GM18517 (cell line): Measurements from ENCODE around the gene HMGA1.
"Not testable (repeated sequence)": the region's sequence is repeated elsewhere in the genome, so short reads cannot be mapped to it uniquely, and the experiment has no call there.

Source experiments
- ATAC-seq: cut with Tn5 transposase; IDR thresholded peaks from one replicate; pipeline ENCODE4 v1.9.1; 2021; ENCODE audit warnings: mild to moderate bottlenecking, moderate library complexity; ENCODE audit not compliant: unreplicated experiment

Gene HMGA1

GRCh38 chr6:34259529-34260069 lies 22.9 kb downstream of the HMGA1 start:
- ATAC-seq, result no peak

DNA sequence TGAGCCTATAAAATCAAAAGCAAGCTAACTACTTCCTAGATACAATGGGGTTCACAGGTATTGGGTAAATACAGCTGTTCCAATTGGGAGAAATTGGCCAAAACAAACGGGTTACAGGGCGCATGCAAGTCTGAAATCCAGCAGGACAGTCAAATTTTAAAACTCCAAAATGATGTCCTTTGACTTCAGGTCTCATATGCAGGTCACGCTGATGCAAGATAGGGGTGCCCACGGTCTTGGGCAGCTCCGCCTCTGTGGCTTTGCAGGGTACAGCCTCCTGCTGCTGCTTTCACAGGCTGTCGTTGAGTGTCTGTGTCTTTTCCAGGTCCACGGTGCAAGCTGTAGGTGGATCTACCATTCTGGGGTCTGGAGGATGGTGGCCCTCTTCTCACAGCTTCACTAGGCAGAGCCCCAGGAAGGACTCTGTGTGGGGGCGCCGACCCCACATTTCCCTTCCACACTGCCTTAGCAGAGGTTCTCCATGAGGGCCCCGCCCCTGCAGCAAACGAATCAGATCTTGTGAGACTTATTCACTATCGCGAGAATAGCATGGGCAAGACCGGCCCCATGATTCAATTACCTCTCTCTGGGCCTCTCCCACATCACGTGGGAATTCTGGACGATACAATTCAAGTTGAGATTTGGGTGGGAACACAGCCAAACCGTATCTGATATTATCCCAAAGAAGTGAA lies 24.0 kb downstream of the HMGA1 start:
- ATAC-seq, result no peak

DNA sequence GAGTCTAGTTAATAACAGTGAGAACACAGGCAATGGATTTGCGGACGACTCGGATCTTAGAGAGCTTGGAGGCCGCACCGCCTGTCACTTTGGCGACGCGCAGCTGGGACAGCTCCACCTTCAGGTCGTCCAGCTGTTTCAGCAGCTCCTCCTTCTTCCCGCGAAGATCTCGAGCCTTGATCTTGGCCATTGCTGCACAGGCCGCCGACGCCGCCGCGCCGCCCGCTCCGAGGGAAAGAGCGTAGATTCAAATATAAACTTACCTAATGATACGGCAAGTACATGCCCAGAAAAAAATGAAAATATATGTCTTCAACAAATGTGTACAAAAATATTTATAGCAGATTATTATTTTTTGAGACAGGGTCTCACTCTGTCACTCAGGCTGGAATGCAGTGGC lies 26.8 kb downstream of the HMGA1 start:
- ATAC-seq, result not testable (repeated sequence)

DNA sequence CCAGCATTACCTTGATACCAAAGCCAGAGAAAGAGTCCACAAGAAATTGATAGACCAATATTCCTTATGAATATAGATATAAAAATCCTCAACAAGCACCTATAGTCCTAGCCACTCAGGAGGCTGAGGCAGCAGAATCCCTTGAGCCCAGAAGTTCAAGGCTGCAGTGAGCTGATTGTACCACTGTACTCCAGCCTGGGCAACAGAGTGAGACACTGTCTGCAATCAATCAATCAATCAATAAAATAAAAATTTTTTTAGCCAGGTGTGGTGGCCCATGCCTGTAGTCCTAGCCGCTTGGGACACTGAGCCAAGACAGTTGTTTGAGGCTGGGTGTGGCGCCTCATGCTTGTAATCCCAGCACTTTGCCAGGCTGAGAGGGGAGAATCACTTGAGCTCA lies 31.1 kb downstream of the HMGA1 start:
- ATAC-seq, result no peak

DNA sequence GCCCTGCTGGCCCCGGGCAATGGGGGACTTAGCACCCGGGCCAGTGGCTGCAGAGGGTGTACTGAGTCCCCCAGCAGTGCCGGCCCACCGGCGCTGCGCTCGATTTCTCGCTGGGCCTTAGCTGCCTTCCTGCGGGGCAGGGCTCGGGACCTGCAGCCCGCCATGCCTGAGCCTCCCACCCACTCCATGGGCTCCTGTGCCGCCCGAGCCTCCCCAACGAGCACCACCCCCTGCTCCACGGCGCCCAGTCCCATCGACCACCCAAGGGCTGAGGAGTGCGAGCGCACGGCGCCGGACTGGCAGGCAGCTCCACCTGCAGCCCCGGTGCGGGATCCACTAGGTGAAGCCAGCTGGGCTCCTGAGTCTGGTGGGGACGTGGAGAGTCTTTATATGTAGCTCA lies 32.5 kb downstream of the HMGA1 start:
- ATAC-seq, result not testable (repeated sequence)

GRCh38 chr6:34269658-34270341 lies 33.1 kb downstream of the HMGA1 start:
- not testable (repeated sequence) for ATAC-seq

- ATAC-seq, result no peak
Measured at GRCh38 chr6:34272013-34272926, 35.6 kb downstream of the HMGA1 start.

GRCh38 chr6:34273242-34273805 lies 36.7 kb downstream of the HMGA1 start:
- ATAC-seq, result no peak

GRCh38 chr6:34274129-34274528 lies 37.5 kb downstream of the HMGA1 start:
- no peak for ATAC-seq

DNA sequence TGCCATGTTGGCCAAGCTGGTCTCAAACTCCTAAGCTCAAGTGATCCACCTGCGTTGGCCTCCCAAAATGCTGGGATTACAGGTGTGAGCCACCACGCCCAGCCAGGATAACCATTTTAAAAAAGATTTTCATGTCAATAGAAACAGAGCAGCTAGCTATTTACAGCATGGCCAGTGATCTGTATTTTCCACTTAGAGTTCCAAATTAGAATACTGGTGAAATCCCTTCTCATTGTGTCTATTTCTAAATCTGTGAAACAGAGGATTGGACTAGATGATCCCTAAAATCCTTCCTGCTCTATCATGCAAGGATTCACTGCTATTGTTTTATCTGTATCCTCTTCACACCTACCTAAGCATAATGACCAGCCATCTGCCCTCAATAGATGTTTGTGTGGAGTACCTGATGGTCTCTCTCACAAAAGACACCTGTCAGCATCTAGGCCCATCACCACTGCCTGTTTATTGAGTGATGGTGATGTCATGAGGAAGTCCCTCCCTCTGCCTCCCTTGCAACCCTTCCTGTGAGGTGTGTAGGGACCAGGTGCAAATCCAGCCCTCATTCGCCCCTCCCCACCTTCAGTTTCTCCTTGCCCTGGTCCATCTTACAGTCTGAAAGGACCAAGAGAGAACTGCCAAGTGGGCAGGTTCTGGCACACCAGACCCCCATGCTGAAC lies 38.6 kb downstream of the HMGA1 start:
- no peak for ATAC-seq

DNA sequence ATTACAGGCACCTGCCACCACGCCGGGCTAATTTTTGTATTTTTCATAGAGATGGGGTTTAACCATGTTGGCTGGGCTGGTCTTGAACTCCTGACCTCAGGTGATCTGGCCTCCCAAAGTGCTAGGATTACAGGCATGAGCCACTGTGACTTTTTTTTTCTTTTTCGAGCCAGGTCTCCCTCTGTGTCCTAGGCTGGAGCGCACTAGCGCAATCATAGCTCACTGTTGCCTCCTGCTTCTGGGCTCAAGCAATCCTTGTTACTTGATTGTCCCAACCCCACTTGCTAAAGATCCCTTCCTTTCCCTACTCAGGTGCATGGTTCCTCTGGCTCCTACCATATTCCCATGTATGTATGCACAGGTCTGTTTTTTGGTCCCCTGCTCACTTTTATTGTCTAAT lies 39.5 kb downstream of the HMGA1 start:
- ATAC-seq, result no peak

DNA sequence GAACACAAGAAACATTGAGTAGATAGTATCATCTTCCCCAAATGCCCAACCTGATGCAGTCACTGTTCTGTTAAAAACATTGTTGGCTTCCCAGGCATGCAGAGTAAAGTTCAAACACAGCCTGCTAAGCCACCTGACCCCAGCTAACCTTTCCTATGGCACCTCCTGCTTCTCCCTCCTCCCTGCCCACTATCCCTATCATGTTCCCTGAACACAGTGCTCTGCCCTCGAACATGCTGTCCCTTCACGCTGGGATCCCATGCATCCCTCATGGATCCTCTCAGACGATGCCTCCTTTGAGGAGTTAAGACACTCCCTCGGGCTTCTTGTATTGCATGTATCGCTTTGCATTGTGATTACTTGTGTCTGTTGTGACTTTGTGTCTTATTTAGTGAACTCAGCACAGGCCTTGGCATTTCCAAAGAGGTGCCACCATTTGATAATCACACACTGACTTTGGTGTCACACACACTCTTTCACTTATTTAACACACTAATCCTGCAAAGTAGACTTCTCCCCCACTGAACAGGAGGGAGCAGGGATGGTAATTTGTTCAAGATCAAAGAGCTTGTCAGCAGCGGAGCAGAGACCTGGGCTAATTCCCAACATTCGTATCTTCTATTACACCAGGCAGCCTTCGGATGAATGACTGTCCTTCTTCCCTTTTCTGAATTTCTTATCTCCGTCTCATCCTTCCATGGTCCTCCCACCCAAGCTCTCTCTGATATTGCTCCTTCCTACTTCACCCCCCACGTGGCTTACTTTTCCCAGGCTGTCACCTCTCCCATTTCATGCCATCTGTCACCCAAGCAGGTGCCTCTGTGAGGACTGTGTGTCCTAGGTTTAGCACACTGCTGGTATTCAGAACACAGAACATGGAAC lies 40.4 kb downstream of the HMGA1 start:
- no peak for ATAC-seq

DNA sequence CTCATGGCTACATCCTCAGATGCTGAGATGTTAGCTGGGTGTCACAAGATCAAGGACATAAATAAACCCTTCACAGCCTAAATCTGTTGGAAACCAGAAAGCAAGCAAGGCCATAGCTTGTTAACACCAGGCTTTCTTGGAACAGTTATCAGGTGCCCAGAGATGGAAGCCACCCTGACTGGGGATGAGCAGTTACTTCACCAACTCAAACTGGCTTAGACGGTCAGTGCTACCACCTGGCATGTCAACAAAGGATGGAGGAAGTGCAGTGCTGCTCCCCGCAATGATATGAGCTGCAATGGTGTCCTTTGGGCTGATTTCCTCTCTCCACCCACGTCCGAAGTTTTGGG lies 41.1 kb downstream of the HMGA1 start:
- ATAC-seq, result no peak

- no peak for ATAC-seq
Measured at GRCh38 chr6:34278833-34279232, 42.2 kb downstream of the HMGA1 start.

GRCh38 chr6:34280216-34280615 lies 43.5 kb downstream of the HMGA1 start:
- ATAC-seq, result no peak

DNA sequence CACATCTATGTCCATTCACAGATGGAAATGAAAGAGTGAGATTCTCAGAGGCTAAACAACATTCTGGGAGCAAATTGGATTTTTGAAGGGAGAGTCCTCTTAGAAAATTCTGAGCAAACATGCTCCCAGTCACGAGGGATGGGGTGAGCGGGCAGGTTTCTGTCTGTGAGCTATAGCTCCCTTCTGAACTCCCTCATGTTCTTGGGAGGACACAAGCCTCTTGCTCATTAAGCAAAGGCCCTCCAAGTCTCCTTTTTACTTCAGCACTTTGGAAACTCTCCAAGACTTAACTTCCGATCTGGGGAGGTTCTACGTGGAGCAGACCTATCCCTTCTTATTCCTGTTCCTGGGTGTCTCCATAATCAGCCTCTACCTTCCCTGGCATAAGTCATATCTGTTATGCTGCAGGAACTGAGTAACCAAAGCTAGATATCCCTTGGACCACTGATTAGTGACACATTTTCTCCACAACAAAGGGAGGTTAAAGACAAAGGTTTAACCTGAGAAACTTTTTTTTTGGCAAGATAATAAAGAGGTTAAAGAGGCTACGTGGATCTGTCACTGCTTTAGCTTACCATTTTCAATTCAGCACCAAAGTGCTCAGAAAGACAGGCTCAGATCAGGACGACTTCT lies 45.1 kb downstream of the HMGA1 start:
- ATAC-seq, result no peak

DNA sequence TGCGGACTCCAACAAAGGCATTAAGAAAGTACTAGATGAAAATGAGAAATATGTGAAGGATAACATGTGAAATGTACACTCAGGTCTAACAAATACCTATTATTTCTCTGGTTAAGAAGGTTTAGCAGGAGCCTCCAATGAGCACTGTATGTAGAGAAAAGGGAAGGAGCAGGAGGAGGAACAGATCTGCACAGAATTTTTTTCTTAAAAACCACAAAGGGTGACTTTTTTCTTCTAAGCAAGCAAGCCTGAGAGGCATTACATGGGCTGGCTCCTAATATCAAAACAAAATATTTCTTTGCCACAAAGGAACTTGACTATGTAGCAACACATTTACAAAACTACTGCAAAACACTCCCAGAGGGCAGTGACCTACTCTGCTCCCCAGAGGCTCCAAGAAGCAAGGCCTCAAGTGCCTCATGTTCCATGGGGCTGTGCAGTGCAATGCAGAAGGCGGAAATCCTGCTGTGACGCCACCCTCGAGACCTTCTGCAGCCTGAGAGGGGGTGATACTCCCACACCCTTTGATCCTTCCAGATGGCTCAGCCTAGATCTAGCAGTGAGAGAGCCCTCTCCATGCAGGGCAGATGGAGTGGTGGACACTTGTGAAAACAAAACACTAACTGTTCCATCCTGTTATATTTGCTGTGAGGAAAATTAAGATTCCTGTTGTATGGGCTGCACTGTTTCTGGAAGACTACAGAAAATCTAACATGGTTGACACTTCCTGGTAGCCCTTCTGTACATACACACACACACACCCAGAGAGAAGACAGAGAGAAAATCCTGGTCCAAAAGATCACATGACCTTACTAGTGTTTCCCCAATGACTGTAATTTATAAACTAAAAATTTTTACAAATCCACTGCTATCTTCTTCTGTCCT lies 48.1 kb downstream of the HMGA1 start:
- ATAC-seq, result no peak
